COLO668 (cell line): ENCODE data around the gene LDB1.

Experiments
- DNase-seq: peaks from one replicate; lab custom pipeline; 2025; ENCODE audit not compliant: unreplicated experiment; lab: John Stamatoyannopoulos, UW

LDB1 gene

DNA sequence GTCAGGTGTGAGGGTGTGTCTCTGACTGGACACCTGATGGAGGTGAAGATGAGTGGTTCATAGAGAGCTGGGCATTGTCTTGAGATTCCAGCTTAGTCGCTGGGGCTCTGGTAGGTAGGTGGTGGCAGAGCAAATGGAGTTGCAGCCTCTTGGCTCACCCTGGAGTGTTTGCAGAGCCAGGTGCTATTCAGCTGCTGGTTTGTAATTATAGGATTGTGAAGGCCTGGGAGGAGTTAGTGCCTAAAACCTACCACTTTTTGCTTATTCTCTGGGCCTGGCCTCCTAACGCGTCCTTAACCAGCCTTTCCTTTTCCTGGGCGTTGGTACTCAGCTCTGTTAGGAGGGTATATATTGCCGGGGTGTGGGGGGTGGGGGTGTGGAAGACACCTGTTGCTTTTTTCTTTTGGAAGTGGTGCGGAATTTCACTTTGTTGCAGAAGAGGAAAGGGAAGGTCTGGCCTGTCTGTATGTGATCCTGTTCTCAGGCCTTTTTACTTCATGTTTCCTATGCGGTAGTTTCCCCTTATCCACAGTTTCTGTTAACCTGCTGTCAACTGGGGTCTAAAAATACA, 15.9 kb upstream of the LDB1 start:
- peak; percentile 26 for DNase-seq

- DNase-seq: no peak
Measured at GRCh38 chr10:102134416-102134815, 14.2 kb upstream of the LDB1 start.

DNA sequence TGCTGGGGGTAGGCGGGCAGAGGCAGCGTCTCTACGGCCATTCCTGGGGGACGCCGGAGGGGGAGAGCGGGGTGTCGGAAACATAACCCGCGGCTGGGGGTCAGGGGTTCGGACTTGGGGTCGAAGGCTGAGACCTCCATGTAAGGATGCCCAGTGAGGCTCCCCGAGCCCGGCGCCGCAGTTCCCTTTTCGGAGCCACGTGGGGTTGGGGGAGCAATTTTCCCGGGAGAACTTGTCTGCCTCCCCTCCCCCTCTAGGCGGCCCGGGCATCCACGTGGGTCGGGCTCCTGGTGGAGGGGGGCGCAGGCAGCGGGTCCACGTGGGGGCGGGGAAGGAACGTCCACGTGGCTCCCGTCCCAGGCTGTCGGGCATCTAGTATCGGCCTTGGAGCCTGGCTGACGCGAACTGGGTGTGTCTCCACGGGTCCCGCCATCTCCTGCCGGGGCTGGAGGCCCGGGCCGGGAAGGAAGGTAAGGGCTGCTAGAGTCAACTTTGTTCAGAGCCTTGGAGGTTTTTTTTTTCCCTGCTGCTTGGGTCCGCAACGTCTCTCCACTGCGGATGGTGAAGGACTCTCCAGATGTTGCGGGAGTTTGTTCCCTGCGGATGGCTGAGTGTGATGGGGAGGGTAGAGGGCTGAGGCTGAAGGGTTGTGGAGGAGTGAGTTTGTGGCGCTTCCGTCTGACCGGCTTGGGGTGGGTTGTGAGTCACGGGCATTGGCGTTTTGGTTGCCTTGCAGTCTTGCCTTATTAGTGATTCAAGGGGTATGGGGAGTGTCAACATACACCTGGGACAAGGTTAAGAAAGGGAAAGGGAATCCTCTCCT, 13.4 kb upstream of the LDB1 start:
- DNase-seq: peak; percentile 56

DNA sequence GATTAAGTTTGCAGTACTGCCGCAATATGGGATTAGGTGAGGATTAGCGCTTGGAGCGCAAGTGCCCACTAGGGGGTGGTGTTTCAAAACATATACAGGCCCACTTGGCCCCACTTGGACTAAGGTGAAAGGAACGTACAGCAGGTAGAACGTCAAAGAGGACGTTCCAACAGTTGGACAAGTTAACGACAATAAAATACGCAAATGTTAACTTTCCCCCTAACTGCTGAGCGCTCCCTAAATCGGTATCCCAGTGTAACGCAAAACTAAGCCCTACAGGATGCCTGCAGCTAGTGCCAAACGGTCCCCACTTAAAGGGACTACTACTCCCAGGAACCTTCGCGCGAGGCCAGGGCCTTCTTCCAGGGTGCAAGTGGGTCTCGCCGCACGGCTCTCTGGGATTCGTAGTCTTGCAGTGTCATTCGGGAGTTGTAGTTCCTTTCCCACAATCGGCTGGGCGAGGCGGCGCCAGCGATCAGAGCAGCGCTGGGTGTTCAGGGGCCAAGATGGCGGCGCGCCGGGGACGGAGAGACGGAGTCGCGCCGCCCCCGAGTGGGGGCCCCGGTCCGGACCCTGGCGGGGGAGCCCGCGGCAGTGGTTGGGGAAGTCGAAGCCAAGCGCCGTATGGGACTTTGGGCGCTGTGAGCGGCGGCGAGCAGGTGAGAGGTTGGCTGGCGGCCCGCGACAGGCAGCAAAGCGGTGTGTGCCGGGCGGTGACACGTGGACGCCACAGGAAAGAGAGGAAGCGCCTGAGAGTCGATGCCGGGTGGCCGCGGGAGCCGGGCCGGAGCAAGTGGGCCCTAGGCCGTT, 12.6 kb upstream of the LDB1 start, which contains the start of gene PPRC1:
TSS of gene PPRC1 (plus strand) at position 478 of the 810 bp plus-strand sequence. CDS start at position 507, 29 bp downstream.
- peak; percentile 94 for DNase-seq

DNA sequence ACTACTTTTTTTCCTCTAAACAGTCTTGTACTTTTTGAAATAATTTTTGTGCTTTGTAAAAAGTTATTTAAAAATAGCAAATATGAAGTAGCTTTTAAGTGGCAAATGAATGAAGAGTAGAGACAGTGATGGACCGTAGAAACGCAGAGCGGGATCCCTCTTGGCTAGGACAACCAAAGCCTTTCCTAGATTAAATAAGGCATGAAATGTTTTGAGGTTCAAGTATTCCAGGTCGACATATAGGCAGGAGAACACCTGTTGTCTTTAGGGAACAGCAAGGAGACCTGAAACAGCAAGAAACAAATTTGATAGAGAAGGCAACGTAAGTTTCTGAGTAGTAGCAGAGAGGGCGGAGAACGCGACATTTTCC, 12.0 kb upstream of the LDB1 start:
- DNase-seq: no peak

DNA sequence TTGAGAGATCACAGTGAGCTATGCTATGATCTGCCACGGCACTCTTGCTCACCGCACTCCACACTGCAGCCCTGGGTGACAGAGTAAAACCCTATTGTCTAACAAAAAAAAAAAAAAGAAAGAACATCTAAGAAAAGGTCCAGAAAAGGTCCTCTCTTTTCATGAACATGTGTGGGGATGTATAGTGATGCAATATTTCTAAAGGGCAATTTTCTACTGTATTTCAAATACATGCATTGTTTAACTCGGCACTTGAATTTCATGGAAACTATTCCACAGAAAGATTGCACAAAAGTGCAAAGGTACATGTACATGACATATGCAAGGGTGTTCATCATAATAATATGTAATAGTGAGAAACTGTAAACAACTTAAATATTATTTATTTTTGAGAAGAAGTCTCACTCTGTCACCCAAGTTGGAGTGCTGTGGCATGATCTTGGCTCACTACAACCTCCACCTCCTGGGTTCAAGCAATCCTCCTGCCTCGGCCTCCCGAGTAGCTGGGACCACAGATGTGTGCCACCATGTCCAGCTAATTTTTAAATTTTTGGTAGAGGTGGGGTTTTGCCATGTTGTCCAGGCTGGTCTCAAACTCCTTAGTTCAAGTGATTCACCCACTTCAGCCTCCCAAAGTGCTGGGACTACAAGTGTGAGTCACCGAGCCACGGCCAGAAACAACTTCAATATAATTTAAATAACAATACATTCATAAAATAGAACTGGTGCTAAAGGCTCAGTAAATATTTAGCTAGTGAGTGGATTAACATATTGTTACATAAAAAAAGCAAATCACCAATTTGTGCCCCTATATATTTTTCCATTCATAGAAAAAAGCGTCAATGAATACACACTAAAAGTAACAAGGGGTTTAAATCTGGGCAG, 11.4 kb upstream of the LDB1 start:
- DNase-seq: peak; percentile 26

DNA sequence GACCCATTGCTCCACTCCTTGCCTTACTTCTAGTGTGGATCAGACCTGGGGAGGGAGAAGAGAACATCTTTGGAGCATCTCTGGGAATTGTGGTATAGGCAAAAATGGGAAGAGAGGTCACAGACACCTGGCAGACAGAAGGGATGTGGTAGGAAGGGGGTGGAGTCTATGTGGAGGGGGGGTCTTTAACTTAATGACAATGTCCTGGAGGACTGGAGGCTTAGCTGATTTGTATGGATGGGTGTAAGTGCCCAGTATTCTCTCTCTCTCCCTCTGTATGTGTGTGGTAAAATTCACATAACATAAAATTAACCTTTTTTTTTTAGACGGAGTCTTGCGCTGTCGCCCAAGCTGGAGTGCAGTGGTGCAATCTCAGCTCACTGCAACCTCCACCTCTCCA, 3.1 kb upstream of the LDB1 start:
- DNase-seq: no peak

DNA sequence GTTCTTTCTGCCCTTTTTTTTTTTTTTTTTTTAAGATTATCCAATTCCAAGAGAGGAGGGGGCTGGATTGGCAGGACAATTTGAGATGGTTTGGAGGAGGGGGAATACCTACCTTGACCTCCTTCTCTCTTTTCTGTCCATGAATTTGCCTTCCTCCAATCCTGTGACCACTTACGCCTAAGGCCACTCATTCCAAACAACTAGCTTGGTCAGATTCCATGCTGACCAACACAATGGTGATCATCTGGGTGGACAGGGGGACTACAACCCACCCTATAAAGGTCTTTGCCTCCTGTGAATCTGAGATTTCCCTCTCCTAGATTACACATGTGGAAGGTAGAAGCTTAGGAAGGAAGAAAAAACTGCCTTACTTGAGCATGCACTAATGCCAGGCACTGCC, 2.3 kb upstream of the LDB1 start:
- DNase-seq: no peak

DNA sequence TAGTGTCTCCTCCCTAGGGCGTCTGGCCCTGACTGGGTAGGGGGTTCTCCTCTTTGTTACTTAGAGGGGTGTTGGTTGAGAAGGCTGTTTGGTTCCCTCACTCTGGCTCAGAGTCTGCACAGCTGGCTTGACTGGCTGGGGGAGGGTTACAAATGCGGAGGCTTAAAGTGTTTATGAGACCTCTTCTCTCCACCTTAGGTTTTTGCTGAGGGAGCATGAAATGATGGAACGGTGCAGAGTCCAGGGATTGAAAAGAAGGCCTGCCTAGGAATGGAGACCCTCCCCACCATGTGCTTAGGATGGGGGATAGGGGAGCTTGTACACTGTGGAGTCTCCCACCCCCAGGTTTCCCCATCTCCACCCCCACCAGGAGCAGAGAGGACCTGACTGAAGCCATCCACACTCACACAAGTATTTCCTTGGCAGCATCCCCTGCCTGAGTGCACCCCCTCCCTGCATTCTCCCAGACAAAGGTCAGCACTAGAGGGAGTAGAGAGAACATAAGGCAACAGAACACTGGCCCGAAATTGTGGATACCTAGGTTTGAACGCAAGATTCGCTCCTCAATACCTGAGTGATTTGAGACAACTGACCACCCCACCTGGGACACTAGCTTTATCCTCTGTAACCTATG, 1.7 kb upstream of the LDB1 start:
- DNase-seq: no peak

DNA sequence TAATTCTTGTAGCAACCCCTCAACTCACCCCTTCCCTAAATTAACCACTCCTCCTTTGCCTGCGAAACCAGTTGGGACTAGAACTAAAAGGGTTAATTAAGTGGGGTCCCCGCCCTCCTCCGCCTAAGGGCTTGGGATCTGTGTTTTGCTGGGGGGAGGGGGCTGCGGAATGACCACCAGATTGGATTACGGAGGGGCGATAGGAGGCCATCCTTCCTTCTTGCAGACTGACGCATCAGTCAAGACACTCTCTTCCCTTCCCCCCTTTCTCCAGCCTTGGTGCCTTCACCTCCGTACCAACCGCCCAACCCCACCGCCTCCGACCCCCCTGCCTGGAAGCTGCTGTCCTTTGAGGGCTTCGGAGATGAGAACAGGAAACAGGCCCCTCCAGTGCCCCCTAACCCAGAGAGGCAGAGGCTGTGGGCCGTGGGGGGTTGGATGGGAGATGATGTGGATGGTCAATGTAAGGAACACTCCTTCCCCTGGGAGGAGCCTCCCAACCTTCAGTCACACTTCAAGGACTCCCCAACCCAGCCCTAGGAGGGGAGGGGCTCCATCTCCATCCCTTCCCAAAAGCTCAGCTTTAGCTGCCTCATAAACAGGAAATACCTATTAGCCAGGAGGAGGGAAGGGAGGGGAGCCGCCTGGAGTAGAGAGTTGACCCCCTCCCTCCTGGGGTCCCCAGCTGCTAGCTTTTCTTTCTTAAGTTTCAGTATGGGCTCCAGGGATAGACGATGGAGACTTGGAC, 997 bp upstream of the LDB1 start:
- no peak for DNase-seq

GRCh38 chr10:102119417-102120141, 589 bp downstream of the LDB1 start:
- peak; percentile 14 for DNase-seq

DNA sequence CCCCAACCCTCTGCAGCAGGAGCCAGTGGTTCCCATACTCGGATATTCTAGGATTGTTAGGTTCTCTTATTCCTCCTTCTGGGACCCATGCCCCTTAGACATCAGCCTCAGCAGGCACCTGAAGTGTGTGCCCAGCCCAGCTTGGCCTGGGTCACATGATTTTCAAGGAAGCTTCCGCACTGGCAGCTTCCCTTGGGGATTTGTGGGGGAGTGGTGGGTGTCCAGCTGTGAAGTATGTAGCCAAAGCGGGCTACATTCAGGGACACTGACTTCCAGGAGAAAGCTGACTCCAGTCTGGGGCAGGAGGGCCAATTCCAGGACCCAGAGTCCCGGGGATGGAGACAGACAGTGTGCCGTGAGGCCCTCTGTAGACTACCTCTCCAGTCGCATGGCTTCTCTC, 1.3 kb downstream of the LDB1 start:
- DNase-seq: peak; percentile 16

- peak; percentile 82 for DNase-seq
Measured at GRCh38 chr10:102117391-102118159, 2.6 kb downstream of the LDB1 start.

GRCh38 chr10:102116656-102117055, 3.5 kb downstream of the LDB1 start:
- no peak for DNase-seq

GRCh38 chr10:102115775-102116174, 4.4 kb downstream of the LDB1 start:
- no peak for DNase-seq

- DNase-seq: peak; percentile 86
Measured at GRCh38 chr10:102114861-102115618, 5.1 kb downstream of the LDB1 start.
